Middle frontal gyrus (tissue), 1 donor: Measurements from ENCODE around the gene CHRM1.
A peak's percentile ranks its signal among the peaks of the same experiment; 100 is the strongest.
"Not testable (repeated sequence)": the region's sequence is repeated elsewhere in the genome, so short reads cannot be mapped to it uniquely, and the experiment has no call there.

Experiments
- DNase-seq: peaks from one replicate; pipeline ENCODE4 v3.0.0-alpha.2; 2015; ENCODE audit warnings: low spot score; ENCODE audit errors: extremely low spot score

CHRM1 gene, protein sequence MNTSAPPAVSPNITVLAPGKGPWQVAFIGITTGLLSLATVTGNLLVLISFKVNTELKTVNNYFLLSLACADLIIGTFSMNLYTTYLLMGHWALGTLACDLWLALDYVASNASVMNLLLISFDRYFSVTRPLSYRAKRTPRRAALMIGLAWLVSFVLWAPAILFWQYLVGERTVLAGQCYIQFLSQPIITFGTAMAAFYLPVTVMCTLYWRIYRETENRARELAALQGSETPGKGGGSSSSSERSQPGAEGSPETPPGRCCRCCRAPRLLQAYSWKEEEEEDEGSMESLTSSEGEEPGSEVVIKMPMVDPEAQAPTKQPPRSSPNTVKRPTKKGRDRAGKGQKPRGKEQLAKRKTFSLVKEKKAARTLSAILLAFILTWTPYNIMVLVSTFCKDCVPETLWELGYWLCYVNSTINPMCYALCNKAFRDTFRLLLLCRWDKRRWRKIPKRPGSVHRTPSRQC

DNA sequence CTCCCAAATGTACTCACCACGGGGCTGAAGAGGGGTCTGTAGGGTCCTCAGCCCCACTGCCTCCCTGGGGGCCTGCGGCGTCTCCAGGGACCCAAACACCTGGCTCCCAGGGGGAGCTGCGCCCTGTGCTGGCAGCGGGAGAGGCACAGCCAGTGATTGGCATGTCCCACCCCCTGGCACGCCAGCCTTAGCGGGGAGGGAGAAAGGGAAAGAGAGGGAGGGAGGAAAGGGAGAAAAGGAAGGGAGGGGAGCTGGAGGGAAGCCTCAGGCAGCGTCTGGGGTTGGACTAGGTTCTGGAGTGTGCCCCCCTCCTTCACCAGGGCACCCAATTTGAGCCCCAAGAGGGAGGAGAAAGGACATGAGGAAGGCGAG is at the start of gene CHRM1:
CHRM1 (minus strand) TSS at position 163 of the 372 bp plus-strand sequence. CDS start 10,263 bp downstream, outside the sequence.
- DNase-seq: peak; percentile 53

DNA sequence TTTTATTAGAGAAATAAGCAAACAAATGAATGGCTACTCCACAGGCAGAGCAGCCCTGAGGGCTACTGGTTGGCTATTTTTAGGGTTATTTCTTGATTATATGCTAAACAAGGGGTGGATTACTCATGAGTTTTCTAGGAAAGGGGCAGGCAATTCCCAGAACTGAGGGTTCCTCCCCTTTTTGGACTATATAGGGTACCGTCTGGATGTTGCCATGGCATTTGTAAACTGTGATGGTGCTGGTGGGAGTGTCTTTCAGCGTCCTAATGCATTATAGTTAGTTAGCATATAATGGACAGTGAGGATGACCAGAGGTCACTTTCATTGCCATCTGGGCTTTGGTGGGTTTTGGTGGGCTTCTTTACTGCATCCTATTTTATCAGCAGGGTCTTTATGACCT is 44.4 kb upstream of the CHRM1 start:
- DNase-seq: no peak

DNA sequence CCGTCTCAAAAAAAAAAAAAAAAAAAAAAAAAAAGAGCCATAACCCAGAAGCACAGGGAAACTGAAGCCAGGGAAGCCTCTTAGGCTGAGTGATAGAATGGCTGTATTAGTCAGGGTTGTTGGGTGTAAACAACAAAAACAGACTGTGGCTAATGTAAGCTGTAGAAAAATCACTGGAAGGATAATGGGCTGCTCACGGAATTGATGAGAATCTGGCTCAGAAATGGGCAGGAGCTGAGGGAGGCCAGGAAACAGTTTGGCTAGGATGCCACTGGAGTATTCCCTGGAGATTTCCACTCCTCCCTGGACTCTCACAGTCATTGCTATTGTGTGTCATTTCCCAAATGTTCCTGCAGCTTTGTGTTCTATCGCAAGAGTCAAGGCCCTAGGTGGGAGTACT is 41.2 kb upstream of the CHRM1 start:
- no peak for DNase-seq

DNA sequence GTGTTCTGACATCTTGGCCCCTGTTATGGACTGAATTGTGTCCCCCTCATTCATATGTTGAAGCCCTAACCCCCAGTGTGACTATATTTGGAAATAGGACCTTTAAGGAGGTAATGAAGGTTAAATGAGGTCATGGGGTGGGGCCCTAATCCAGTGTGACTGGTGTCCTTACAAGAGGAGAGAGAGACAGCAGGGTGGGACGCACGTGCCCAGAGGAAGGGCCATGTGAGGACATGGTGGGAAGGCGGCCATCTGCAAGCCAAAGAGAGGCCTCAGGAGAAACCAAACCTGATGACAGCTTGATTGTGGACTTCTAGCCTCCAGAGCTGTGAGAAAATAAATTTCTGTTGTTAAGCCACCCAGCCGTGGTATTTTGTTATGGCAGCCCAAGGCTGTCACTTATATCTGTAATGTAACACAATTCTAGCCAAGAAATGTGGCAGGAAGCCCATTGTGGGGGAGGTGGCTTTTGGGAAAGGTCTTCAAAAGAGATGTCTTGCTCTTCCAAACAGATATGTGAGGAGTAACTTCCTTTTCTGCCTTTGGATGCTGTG is 39.9 kb upstream of the CHRM1 start:
- DNase-seq: no peak

DNA sequence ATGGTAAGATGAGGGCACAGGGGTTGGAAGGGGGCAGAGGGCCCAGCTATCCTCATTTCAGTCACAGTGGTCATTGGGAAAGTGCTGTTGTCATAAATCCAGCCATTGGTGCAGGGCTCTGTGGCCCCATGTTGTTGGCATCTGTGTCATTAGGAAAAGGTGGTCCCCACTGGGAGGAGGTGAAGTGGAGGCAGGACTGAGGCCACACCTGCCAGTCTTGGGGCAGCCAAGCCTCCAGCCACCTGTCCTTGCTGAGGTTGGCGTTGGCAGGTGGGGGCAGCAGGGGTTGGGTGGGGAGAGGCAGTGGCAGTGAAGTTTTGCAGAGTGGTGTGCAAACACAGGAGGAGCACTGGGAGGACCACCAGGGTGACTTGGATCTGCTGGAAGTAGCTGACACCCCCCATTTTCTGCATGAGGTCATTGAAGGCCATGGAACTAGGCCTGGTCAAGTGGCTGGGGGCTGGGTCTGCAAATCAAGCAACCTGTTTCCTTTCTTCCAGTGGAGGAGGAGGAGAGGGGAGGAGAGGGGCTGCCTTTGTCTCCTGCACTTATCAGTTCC is 38.3 kb upstream of the CHRM1 start:
- no peak for DNase-seq

DNA sequence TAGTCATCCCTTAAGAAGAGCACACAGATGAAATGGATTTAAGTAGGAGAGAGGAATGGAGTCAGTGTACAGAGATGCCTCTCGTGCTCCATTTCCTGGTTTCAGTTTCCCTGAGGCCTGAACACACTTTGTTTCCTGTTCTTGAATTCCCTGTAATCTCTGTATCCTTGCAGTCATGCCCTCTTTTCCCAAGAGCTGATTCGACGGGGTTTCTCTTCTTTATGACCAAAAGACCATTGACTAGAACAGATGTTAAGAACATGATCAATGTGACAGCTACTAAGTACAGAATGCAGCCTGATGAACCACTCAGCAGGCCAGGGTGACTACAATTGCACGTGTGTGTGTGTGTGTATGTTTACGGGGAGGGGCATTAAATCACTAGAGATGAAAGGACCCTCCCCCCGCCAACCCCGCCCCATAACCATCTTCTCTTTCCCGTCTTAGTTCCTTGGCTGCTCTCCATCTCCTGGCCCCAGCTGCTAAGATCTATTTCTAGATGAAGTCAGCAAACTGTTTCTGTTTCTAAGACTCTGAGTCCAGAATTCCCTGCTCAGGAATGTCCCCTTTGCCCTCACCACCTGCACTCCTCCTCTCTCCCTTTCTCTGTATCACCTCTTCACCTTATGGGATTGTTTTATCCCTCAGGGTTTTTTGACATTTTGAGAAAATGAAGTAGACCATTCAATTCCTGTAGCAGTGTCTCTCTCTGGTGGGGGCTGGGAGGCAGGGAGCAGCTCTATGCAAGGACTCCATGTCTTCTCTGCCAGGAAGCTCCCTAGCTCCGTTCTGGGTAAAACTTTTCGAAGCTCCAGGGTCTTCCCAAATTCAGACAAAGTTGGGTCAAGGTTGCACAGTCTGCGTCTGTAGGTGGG is 37.6 kb upstream of the CHRM1 start:
- DNase-seq: no peak

DNA sequence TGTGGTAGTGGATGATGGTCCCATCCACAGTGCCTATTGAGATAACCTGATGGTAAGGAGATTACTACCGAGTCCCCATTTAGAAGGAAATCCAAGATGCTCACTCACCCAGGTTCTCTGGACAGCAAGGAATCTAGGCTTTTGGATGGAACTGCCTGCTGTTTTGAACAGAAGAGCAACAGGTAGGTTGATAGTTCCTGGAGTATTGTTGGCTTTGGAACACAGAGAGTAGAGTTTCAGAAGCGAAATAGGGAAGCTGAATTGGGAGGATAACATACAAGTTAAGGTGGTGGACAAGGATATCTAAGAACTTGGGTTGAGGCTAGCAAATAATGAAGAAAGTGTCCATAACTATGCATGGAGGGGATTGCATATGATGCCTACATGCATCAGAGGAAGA is 36.0 kb upstream of the CHRM1 start:
- no peak for DNase-seq

DNA sequence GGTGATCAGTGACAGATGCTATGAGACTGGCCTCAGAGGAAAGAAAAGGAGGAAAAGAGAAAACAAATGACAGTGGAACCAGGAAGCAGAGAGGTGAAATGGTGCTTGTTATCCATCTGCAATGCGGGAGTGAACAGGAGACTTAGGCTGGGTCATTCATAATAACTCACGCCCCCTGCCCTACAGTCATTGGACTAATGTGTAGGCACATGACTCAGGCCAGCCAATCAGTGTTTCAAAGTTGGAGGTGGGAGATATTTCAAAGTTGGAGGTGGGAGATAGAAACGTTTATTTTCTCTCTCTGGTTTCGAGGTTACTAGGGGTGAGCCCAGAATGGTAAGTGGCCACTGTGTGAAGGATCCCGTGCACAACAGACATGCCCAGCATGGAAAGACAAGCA is 33.3 kb upstream of the CHRM1 start:
- no peak for DNase-seq

DNA sequence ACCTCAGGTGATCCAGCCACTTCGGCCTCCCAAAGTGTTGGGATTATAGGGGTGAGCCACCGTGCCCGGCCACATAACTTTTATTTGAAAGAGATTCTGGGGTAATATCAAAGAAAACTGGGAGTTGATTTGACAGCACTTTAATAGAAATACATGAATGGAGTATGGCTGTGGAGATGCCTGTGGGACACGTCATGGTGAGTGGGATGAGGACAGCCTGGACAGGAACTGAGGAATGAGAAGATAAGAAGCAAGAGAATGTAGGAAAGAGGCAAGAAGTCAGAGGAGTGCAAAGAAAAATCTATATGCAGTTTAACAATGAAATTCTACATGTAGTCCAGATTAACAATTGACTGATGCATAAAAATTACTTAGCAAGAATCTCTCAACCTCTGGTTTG is 32.6 kb upstream of the CHRM1 start:
- no peak for DNase-seq

DNA sequence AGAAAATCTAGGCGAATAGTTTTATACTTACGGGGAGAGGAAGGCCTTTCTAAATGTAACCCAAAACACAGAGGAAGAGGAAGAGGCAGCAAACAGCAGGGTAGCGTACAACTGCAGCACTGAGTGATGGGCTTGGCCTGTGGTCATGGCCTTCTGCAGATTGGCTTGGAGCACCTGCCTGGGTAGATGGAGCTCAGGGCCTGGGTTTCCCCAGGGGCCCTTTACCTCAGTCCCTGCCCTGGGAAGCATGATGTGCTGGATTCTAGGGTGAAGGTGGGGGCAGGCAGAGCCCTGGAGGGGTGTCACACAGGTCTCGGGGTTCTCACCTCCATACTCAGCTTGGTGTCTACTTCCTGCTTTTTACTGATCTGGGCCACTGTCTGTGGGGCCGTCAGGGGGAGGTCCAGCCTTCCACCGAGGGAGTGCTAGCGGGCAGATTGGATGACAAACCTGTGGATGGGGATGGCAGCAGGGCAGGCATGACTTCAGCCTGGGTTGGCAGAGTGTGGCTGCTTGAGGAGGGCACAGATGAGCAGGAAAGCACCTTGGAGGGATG is 27.7 kb upstream of the CHRM1 start:
- no peak for DNase-seq

DNA sequence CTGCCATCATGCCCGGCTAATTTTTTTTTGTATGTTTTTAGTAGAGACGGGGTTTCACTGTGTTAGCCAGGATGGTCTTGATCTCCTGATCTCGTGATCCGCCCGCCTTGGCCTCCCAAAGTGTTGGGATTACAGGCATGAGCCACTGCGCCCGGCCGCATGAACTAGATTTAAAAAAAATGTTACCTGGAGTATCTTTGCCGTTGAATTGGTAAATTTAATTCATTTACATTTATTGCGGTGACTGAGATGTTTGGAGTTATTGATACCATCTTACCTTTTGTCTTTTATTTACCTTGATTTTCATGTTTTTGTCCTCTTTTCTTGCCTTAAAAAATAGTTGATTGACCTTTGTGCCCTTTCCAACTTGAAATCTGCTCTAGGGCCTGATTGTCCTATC is 24.4 kb upstream of the CHRM1 start:
- not testable (repeated sequence) for DNase-seq

DNA sequence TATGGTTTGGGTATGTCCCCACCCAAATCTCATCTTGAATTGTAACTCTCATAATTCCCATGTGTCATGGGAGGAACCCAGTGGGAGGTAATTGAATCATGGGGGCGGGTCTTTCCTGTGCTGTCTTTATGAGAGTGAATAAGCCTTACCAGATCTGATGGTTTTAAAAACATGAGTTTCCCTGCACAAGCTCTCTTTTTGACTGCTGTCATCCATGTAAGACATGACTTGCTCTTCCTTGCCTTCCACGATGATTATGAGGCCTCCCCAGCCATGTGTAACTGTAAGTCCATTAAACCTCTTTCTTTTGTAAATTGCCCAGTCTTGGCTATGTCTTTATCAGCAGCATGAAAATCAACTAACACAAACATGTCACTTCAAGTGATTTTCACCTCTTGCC is 16.4 kb upstream of the CHRM1 start:
- DNase-seq: not testable (repeated sequence)

DNA sequence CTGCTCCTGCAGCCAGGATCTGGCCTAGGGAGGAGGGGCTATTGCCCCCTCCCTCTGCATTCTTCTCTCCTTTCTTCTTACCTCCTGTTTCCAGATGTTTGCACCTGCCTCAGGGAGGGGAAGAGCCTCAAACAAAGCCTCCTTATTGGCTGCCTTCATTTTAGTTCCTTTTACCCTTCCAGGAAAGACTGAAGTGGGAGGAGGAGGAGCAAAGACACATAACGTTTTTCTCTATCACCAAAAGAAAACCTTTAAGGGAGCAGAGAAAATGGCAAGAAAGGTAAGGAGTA is 13.3 kb upstream of the CHRM1 start:
- no peak for DNase-seq

DNA sequence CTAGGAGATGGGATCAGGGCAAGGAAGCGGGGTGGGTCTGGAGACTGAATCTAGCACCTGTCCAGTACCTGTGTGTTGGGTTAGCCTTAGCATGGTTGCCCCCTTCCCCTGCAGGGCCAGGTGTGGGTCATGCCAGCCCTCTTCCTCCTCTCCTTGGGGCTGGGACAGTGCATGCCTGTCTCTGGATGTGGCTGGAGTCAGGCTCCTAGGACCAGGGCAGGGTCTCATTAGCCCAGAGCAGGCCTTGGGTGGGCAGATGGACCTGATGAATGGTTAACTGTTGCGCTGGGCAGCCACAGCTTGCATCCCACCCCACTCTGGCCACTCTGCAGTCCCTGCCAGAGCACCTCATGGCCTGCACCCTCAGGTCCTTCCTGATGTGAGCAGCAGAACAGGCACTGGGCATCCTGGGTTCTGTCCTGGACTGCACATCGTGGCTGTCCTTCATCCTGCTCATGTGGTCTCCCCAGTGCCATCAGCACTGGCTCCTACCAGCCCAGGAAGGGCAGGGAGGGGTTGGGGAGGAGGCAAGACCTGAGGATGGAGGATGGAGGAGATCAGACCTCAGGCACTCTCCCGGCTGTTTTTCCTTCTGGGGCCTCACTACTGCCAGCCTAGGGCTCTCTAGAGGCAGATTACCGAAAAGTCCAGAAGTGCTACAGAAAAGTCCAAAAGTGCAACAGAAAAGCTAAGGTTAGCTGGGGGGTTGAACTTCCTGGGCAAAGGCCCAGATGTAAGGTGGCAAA is 12.8 kb upstream of the CHRM1 start:
- no peak for DNase-seq

DNA sequence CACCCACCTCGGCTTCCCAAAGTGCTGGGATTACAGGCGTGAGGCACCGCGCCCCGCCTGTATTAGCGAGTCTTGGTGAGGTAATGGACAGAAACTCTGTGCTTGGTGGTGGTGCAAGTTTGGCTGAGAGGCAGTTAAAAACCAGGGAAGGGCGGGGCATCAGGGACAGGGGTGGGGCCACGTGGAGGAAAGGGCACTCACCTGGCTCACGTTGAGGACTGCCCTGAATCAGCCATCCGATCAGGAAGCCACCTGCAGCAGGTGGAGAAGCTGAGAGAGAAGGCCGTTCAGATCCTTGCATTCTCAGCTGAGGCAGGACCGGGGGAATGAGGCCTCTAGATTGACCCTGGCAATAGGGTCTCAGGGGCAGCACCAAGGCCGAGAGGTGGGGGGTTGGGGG is 12.1 kb upstream of the CHRM1 start:
- no peak for DNase-seq

DNA sequence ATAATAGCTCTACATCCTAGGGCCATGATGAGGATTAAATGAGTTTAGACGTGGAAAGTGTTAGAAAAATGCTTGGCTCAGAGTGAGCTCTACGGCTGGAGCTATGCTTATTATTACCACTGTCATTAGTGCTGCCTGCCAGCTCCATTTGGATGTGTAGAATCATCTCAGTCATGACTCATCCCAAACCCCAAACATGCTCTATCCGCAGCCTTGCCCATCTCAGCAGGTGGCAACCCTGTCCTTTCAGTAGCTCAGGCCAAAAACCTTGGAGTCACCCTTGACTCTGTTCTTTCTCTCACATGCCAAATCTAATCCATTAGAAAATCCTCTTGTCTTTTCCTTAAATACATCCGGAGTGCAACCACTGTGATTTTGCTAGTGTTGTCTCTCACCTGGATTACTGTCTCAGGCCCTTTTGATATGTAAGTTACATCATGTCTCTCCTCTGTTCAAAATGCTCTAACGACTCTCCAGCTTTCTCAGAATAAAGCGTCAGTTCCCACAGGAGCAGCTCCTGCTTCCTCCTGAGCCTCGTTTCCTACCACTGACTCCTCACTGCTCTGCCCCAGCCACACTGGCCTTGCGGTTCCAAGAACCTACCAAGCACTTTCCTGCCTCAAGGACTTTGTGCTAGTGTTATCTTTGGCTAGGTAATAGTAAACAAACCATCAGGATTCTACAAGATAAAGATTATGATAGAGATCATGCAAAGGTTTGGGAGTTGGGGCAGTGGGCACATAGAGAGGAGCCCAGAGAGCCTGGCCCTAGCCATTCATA is 10.5 kb upstream of the CHRM1 start:
- DNase-seq: no peak

DNA sequence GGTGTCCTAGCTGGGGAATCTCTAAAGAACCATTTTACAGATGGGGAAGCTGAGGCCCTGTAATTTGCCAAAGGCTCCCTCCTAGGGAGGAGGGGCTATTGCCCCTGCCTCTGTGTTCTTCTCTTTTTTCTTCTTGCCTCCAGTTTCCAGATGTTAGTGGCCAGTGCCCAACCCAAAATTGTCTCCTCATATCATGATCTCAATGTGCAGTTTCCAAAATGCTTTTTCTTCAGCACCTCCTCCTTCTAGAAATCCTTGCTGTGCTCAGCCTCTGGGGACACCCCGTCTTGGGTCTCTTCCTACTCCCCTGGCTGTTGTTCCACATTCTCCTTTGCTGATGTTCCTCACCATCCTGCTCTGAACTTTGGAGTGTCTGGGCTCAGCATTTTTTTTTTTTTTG is 9.5 kb upstream of the CHRM1 start:
- DNase-seq: no peak

DNA sequence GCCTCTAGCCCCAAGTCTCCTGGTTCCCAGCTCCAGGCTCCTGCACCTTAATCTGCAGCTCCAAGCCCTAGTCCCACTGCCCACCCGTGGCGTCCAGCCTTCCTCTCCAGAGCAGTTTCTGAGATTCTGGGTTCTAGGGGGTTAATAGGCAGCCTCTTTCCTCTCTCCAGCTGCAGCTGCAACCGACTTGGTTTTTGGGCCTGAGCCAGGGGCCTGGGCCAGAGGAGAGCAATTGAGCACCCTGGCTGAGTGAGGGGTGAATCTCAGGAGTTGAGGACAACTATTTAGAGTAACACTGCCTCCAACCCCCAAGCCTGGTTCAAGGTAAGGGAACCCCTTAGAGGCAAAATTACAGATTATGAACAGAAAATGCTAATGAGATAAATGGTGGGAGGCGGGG is 9.0 kb upstream of the CHRM1 start:
- DNase-seq: no peak

DNA sequence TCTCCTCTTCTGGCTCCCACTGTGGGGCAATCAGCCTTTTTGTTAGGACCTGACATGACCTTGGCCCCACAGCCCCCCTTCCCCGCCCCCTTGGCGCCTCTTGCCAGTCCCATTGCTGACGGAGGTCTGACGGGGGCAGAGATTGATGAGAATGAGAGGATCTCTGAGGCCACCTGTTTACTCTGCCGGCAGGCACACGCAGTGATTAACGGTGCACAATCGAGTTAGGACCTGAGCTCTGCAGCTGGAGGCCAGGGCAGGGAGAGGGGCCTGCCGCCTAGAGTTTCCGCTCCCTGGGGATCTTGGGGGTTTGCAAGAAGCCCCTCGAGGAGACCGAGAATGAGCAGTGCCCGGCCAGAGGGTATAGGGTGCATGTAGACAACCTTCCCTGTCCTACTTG is 6.8 kb upstream of the CHRM1 start:
- no peak for DNase-seq
